Ovary (tissue), 9 donors: ENCODE results near the gene TMIE. TPM values are rescaled to one million over a fixed set of nuclear protein-coding genes. Genes with fewer than 3 reads are reported as not detected.

ENCODE experiments used
- DNase-seq, 5 donors: peaks; one replicate each; pipeline ENCODE4 v3.0.0-alpha.2; 2019 to 2020
- H3K27ac ChIP-seq, 2 donors: fragments of 200-600 bp; one replicate each; pipeline versions ENCODE4 v1.5.1 to v1.8.0; 2019 to 2022
- H3K27me3 ChIP-seq: fragments of 200-600 bp; one replicate; pipeline ENCODE4 v1.8.0; 2022
- H3K36me3 ChIP-seq: fragments of 200-600 bp; sonication (generic); one replicate; pipeline ENCODE4 v1.5.1; 2019
- H3K4me1 ChIP-seq: one replicate; pipeline ENCODE4 v1.8.1; 2013; ENCODE audit warnings: mild to moderate bottlenecking, moderate library complexity; ENCODE audit not compliant: insufficient read depth
- H3K4me3 ChIP-seq: fragments of 200-600 bp; sonication (generic); one replicate; pipeline ENCODE4 v1.5.1; 2017
- H3K9me3 ChIP-seq, 2 donors: fragments of 200-600 bp in 1 of 2; sonication (generic) in 1 of 2; one replicate each; pipeline versions ENCODE4 v1.5.1 to v1.8.1; 2013 to 2019; ENCODE audit warnings: mild to moderate bottlenecking in 1 of 2, moderate library complexity in 1 of 2
- EP300 ChIP-seq: sonication (generic); formaldehyde crosslinking; IDR thresholded peaks from one replicate; pipeline ENCODE4 v1.6.1; 2017; ENCODE audit warnings: antibody characterized with exemption
- POLR2A ChIP-seq: fragments of 450-650 bp; IDR thresholded peaks from one replicate; pipeline ENCODE4 v1.6.1; 2017; ENCODE audit warnings: antibody characterized with exemption, mild to moderate bottlenecking, moderate library complexity
- WGBS, 3 donors: extraction: QIAGEN DNeasy Blood & Tissue Kit in 1 of 3; methylation state at CpG; one replicate each; pipeline versions ENCODE4 v1.1.5 to v1.1.7; 2013 to 2017; 5-methylcytosine and 5-hydroxymethylcytosine counted together
- intact Hi-C, 4 donors: fragments of 100-400 bp; cut with DNase I; formaldehyde crosslinking; loops; one replicate each; pipeline versions ENCODE4 v1.11.0 to v1.15.1; 2022 to 2023
- polyA plus RNA-seq, 2 donors: library from polyadenylated mRNA; stranded (reverse); fragments of 200-250 nt in 1 of 2; fragments of 350-450 nt in 1 of 2; fragmentation: Illumina TruSeq in 1 of 2; extraction: RNeasy Lipid Tissue Mini Kit (QIAGEN cat#74804) in 1 of 2; gene quantifications; one replicate each; pipeline ENCODE4 v1.2.3, GENCODE V29; 2013 to 2014
- total RNA-seq, 7 donors: library from RNA; depleted of rRNA in 2 of 7; stranded (reverse); fragments of >200 nt in 2 of 7; fragmentation: NEBNext Ultra II Directional in 3 of 7; extraction: Animal tissue kit (Norgen Biotek cat#: 25700) in 3 of 7; gene quantifications; one replicate each; pipeline versions ENCODE4 v1.1.0 to v1.2.4, GENCODE V29; 2016 to 2023
- TF ChIP-seq, protein P1 (sequence below), 3 donors: fragments of 450-650 bp in 2 of 3; fragments of 200-600 bp in 1 of 3; IDR thresholded peaks; one replicate each; pipeline versions ENCODE4 v1.5.1 to v1.8.0; 2016 to 2022; ENCODE audit warnings: antibody characterized with exemption in 3 of 3, mild to moderate bottlenecking in 1 of 3
- donor health status: DM: no; HTN: no; CAD: no; lungs with moderate emphysema.
- donor health status: DM: no; HTN: no; CAD: no.
- donor health status: Bipolar disorder and iron deficiency.
- donor health status: DM: yes; HTN: yes; CAD: no.
- donor health status: DM: no; HTN: no; CAD: no.
- donor health status: DM: yes; HTN: yes; CAD: no.

Gene TMIE
- total and polyA plus RNA-seq, 9 donors: 0.40 to 2.4 (median 1.0) TPM; not detected in 1

DNA sequence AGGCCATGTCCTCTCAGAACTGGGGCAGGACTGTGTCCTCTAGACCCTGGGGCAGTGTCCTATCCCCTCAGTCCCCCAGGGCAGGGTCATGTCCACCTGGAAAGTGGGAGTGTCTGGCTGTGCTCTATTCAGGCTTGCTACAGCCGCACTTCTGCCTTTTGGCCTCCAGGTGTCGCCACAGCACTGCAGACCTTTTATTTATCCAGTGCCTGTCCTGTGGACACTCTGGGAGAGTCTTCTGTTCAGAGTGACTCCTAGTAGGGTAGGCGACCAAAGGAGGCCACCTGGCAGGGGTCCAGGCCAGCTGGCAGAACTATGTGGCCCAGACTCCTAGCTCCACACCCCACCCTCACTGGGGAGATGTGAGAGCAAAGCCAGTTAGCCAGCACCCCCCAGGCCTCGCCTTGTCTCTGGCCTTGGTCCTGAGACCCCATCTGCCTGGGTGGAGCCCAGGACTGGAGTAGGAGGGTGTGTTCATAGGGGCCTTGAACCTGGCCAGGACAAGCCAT, 3.9 kb downstream of the TMIE start:
- intact Hi-C loops: loop anchor here (5.0 to 10.0 kb wide), 7 partner anchors 147 to 620 kb away; no protein-coding TSS in a partner anchor
- WGBS, 3 donors: 18 to 23% (median 22%) methylated on average over 4 of the region's 4 CpGs
- Histone ChIP-seq H3K4me3 (no peak overlapping the region), H3K9me3 (no peaks in the 10 kb centered on the region), H3K4me1 (peaks cover 4% of the 10 kb centered on the region), H3K27me3 (no peaks in the 10 kb centered on the region), H3K27ac (no peak overlapping the region), H3K36me3 (no peaks in the 10 kb centered on the region)
- peak; percentile 61 to 84 (median 82) for DNase-seq
- no peak for TF ChIP-seq POLR2A
- TF ChIP-seq, protein P1, sequence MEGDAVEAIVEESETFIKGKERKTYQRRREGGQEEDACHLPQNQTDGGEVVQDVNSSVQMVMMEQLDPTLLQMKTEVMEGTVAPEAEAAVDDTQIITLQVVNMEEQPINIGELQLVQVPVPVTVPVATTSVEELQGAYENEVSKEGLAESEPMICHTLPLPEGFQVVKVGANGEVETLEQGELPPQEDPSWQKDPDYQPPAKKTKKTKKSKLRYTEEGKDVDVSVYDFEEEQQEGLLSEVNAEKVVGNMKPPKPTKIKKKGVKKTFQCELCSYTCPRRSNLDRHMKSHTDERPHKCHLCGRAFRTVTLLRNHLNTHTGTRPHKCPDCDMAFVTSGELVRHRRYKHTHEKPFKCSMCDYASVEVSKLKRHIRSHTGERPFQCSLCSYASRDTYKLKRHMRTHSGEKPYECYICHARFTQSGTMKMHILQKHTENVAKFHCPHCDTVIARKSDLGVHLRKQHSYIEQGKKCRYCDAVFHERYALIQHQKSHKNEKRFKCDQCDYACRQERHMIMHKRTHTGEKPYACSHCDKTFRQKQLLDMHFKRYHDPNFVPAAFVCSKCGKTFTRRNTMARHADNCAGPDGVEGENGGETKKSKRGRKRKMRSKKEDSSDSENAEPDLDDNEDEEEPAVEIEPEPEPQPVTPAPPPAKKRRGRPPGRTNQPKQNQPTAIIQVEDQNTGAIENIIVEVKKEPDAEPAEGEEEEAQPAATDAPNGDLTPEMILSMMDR (IDR thresholded peaks at IDR 0.05): peak; percentile 90 to 96 (median 94)

DNA sequence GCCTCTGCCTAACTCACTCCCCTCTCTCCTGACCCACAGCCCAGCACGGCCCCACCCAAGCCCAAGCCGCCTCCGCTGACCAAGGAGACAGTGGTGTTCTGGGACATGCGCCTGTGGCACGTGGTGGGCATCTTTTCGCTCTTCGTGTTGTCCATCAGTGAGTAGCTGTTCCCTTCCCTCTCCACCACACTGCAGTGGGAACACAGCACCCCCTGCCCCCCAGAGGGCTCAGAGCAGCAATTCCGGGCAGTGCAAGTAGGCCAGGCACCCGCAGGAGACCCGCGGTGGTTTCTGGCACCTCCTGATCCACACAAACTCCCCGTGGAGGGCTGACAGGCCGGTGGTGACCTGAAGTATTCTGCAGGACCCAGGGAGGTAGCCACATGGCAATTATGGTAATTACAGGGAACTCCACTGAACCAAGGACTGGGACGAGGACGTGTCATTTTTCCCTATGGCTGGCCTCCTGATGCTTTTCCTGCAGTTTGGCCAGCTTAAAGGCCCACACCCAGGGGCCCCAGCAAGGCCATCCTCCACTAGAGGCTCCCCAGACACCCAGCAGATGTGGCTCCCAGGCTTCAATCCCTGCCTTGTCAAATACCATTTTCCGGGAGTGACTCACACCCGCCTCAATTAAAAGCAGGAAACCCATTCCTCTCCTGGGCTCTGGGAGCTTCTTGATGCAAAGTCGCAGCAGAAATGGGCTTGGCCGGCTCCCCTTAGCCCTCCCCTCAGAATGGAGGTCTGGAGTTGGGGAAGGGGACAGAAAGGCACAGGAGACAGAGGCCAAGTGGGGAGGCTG, 4.8 kb downstream of the TMIE start:
- no peak overlapping the region for H3K27ac ChIP-seq
- TF ChIP-seq, protein P1 (IDR thresholded peaks at IDR 0.05): no peak
- TF ChIP-seq EP300: no peak
- TF ChIP-seq POLR2A: no peak
- H3K36me3 ChIP-seq: no peaks in the 10 kb centered on the region
- intact Hi-C loops: loop anchor here (5.0 to 10.0 kb wide), 7 partner anchors 146 to 619 kb away; no protein-coding TSS in a partner anchor
- peak in 3 of 5 donors; percentile 9 to 28 (median 11) for DNase-seq
- no peaks in the 10 kb centered on the region for H3K27me3 ChIP-seq
- WGBS, 3 donors: 77 to 80% (median 79%) methylated on average over 18 to 19 of the region's 19 CpGs
- H3K4me3 ChIP-seq: no peak overlapping the region
- no peaks in the 10 kb centered on the region for H3K9me3 ChIP-seq
- H3K4me1 ChIP-seq: peaks cover 4% of the 10 kb centered on the region

DNA sequence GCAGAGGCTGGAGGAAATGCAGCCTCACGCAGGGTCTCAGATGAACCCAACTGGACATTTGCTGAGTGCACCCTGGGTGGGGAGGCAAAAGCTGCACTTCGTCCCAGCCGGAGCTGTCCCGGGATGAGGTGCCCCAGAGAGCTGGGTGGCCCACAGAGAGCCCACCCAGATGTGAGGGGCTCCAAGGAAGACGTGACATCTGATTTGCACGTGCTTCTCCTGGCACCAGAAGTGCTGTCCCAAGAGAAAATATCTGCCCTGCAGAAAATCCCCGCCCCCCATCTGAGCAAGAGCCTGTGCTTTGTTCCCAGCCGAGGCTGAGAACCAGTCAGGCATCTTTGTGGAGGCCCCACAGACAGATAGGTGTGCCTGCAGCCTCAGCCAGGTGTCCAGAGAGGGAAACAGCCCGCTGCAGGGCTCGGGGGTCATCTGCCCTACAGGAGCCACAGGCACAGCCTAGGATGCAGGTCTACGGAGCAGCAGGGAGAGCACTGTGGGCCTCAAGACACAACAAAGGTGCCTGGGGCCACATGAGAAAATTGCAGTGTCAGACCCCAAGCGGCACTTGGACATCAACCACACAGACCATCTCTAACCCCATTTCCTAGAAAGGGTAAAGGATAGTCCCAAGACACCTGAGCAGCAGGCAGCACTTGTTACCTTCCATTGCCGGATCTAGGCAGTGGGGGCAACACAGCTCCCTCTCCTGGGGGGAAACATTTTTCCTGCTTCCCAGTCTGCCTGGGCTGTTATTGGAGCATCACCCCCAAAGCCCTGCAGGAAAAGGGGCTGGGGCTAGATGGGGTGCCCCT, 5.8 kb downstream of the TMIE start:
- Histone ChIP-seq H3K4me1 (no peaks in the 10 kb centered on the region), H3K4me3 (no peak overlapping the region), H3K27me3 (no peaks in the 10 kb centered on the region), H3K9me3 (no peaks in the 10 kb centered on the region), H3K36me3 (no peaks in the 10 kb centered on the region), H3K27ac (no peak overlapping the region)
- no peak for TF ChIP-seq POLR2A
- no peak for TF ChIP-seq EP300
- TF ChIP-seq, protein P1 (IDR thresholded peaks at IDR 0.05): no peak
- intact Hi-C loops: loop anchor here (5.0 to 10.0 kb wide), 7 partner anchors 145 to 618 kb away; no protein-coding TSS in a partner anchor
- peak in 4 of 5 donors; percentile 7 to 21 (median 10) for DNase-seq
- WGBS, 3 donors: 70 to 77% (median 76%) methylated on average over 13 of the region's 13 CpGs

DNA sequence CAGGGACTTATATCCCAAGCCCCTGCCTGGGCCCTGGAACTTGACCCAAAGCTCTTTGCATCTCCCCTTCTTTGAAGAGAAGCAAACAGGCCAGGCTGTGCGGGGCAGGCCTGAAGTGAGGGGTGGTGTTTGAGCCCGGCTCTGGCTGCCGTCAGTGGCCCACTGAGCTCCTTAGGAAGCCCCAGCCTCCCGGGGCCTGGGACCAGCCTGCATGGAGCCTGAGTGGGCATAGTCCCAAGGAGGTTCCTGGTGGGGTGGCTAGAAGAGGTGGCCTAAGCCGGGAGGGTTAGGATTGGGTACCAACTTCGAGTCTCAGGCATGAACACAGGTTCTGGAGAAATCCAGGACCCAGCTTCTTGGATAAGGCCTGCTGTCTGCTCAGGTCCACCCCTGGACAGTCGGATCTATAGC, 6.4 kb downstream of the TMIE start:
- Histone ChIP-seq H3K36me3 (no peaks in the 10 kb centered on the region), H3K9me3 (no peaks in the 10 kb centered on the region), H3K27me3 (no peaks in the 10 kb centered on the region), H3K4me3 (no peak overlapping the region), H3K27ac (no peak overlapping the region), H3K4me1 (no peaks in the 10 kb centered on the region)
- 86 to 90% (median 90%) methylated on average over 7 of the region's 7 CpGs for WGBS, 3 donors
- TF ChIP-seq POLR2A (no peak), EP300 (no peak)
- TF ChIP-seq, protein P1 (IDR thresholded peaks at IDR 0.05): no peak
- DNase-seq: peak in 3 of 5 donors; percentile 6 to 22 (median 9)
- intact Hi-C loops: loop anchor here (5.0 to 10.0 kb wide), 7 partner anchors 145 to 617 kb away; no protein-coding TSS in a partner anchor
